Measurements from ENCODE around the gene TPH2. TPM values are rescaled to one million over a fixed set of nuclear protein-coding genes. Genes with fewer than 3 reads are reported as not detected.

Gene TPH2
- total and polyA plus RNA-seq, 9 of the 15 experiments (the other 6 are each of a cell fraction or from before 2014, with no cell fraction given), result 0.06 to 0.28 (median 0.14) TPM; not detected in 4

DNA sequence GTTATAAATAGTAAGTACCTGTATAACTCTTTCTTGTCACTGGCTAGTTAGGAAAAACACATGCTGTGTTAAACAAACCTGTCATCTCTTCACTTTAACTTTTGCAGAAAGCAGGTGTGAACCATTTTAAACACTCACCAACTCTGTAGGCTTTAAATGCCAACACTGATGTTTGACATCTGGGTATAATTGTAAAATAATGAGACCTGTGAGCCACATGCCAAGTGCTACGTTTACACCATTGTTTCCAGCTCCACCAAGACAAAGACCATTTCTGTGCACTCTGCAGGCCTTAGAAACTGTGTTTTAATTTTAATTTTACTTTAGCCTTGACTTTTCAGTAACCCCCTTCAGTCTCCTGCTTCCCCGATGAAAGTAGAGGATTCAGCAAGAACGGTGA, 11.0 kb downstream of the TPH2 start:
- H4K20me1 ChIP-seq (replicated peaks; ENCODE audit: control insufficient read depth, insufficient read depth, low read length), result no peaks in the 10 kb centered on the region
- H3K79me2 ChIP-seq (ENCODE audit: control insufficient read depth, insufficient read depth, low read length), result no peaks in the 10 kb centered on the region
- TF ChIP-seq POLR2B (IDR thresholded peaks at IDR 0.05; ENCODE audit: low read depth, partially characterized antibody) (no peak), ARNT (IDR thresholded peaks at IDR 0.05) (no peak), RB1 (IDR thresholded peaks at IDR 0.05; ENCODE audit: low read depth) (no peak), LCOR (CRISPR knock-in tag; IDR thresholded peaks at IDR 0.05) (no peak)
- TF ChIP-seq, protein P1, sequence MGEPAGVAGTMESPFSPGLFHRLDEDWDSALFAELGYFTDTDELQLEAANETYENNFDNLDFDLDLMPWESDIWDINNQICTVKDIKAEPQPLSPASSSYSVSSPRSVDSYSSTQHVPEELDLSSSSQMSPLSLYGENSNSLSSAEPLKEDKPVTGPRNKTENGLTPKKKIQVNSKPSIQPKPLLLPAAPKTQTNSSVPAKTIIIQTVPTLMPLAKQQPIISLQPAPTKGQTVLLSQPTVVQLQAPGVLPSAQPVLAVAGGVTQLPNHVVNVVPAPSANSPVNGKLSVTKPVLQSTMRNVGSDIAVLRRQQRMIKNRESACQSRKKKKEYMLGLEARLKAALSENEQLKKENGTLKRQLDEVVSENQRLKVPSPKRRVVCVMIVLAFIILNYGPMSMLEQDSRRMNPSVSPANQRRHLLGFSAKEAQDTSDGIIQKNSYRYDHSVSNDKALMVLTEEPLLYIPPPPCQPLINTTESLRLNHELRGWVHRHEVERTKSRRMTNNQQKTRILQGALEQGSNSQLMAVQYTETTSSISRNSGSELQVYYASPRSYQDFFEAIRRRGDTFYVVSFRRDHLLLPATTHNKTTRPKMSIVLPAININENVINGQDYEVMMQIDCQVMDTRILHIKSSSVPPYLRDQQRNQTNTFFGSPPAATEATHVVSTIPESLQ (CRISPR knock-in tag; IDR thresholded peaks at IDR 0.05), result no peak
- H3K36me3 ChIP-seq (ENCODE audit: control insufficient read depth, insufficient read depth, low read length), result no peaks in the 10 kb centered on the region
- H3K4me1 ChIP-seq (replicated peaks in 1 of 2; ENCODE audit: control insufficient read depth in 2 of 2, insufficient read depth in 2 of 2, low read length in 2 of 2), result no peaks in the 10 kb centered on the region
- no peak overlapping the region for H2AFZ ChIP-seq (ENCODE audit: low read depth, low read length)
- ChIA-PET POLR2A (no interaction called here), CTCF (ENCODE audit: low intra/inter-chr PET ratio) (no interaction called here)
- no peak overlapping the region for H3K27ac ChIP-seq (ENCODE audit: extremely low read depth, low read depth, low read length)
- DNase-seq (ENCODE audit: extremely low read depth in 1 of 4, low spot score in 3 of 4) (no peak), ATAC-seq (no peak), FAIRE-seq (no peak)
- no peak overlapping the region for H3K4me2 ChIP-seq (ENCODE audit: insufficient read depth, low read length)
- H3K9me3 ChIP-seq (replicated peaks; ENCODE audit: control insufficient read depth, insufficient read depth, low read depth, low read length), result no peaks in the 10 kb centered on the region
- no peaks in the 10 kb centered on the region for H3K9me1 ChIP-seq (ENCODE audit: control insufficient read depth, insufficient read depth, low read length)
- peaks cover 0 to 5% of the 10 kb centered on the region in 2 experiments; a peak in 4 of 5 replicates for H3K27me3 ChIP-seq (ENCODE audit: control insufficient read depth in 2 of 2, insufficient read depth in 2 of 2, low read length in 2 of 2)
- 13% methylated on average over 3 of the region's 3 CpGs for WGBS (ENCODE audit: insufficient coverage, low coverage, missing lambda C conversion rate)
- H3K9ac ChIP-seq (ENCODE audit: insufficient read depth in 1 of 2, low read depth in 2 of 2, low read length in 2 of 2), result no peak overlapping the region
- in situ Hi-C loops (cut with MboI) (no loop called here), intact Hi-C loops (cut with micrococcal nuclease) (loop anchor here (10.0 kb wide), 1 partner anchor 535 kb away; no protein-coding TSS in a partner anchor)
- BruUV-seq (replicated peaks), result no TSS peak
- no peak overlapping the region for H3K4me3 ChIP-seq

Measured in K562 (cell line).